Muscle of leg (tissue), 11 donors: ENCODE results near the gene ADIG. TPM values are rescaled to one million over a fixed set of nuclear protein-coding genes. Genes with fewer than 3 reads are reported as not detected.

ENCODE experiments used
- DNase-seq: peaks from one replicate; pipeline ENCODE4 v3.0.0; 2013
- H3K27ac ChIP-seq: one replicate; pipeline ENCODE4 v1.5.1; 2013; ENCODE audit warnings: mild to moderate bottlenecking, low read length, control low read depth
- H3K27me3 ChIP-seq: one replicate; pipeline ENCODE4 v1.6.1; 2013; ENCODE audit warnings: low read length; ENCODE audit not compliant: control insufficient read depth, insufficient read depth
- H3K36me3 ChIP-seq: one replicate; pipeline ENCODE4 v1.6.1; 2013; ENCODE audit warnings: low read length; ENCODE audit not compliant: control insufficient read depth, insufficient read depth
- H3K4me1 ChIP-seq: one replicate; pipeline ENCODE4 v1.6.1; 2013; ENCODE audit warnings: low read length; ENCODE audit not compliant: control insufficient read depth, insufficient read depth
- H3K4me3 ChIP-seq: one replicate; pipeline ENCODE4 v1.5.1; 2013; ENCODE audit warnings: low read length, control low read depth
- H3K9me3 ChIP-seq: replicated peaks from 2 replicates; pipeline ENCODE4 v1.6.1; 2013; ENCODE audit warnings: low read depth, low read length; ENCODE audit not compliant: control insufficient read depth
- WGBS: methylation state at CpG from one replicate; pipeline ENCODE4 v1.1.5; 2013; ENCODE audit warnings: missing lambda C conversion rate; ENCODE audit not compliant: insufficient coverage; 5-methylcytosine and 5-hydroxymethylcytosine counted together
- polyA plus RNA-seq, 8 donors: library from polyadenylated mRNA; unstranded; fragments of 120-200 nt; gene quantifications; one replicate each; pipeline versions ENCODE4 v1.2.1 to v1.2.3, GENCODE V29; 2013; ENCODE audit warnings: inconsistent platforms in 1 of 8, low replicate concordance in 1 of 8; ENCODE audit not compliant: insufficient read length in 8 of 8, insufficient read depth in 1 of 8
- total RNA-seq: library from RNA; stranded (reverse); fragments of 120-200 nt; gene quantifications from one replicate; pipeline ENCODE4 v1.2.4, GENCODE V29; 2013

The ADIG gene
- total and polyA plus RNA-seq, 9 donors: not detected

GRCh38 chr20:38630727-38631126 lies 49.7 kb downstream of the ADIG start:
- no peaks in the 10 kb centered on the region for H3K9me3 ChIP-seq
- no peak overlapping the region for H3K27ac ChIP-seq
- no peaks in the 10 kb centered on the region for H3K4me1 ChIP-seq
- H3K27me3 ChIP-seq: peaks cover 7% of the 10 kb centered on the region
- no peaks in the 10 kb centered on the region for H3K36me3 ChIP-seq
- H3K4me3 ChIP-seq: no peak overlapping the region
- DNase-seq: no peak
- no CpG with 5 or more reads among the region's 6 CpGs for WGBS

- Histone ChIP-seq H3K4me1 (no peaks in the 10 kb centered on the region), H3K27ac (no peak overlapping the region), H3K27me3 (peaks cover 7% of the 10 kb centered on the region), H3K4me3 (no peak overlapping the region), H3K9me3 (no peaks in the 10 kb centered on the region), H3K36me3 (no peaks in the 10 kb centered on the region)
- DNase-seq: no peak
- no CpG with 5 or more reads among the region's 5 CpGs for WGBS
These were observed 50.4 kb downstream of the ADIG start for GRCh38 chr20:38631155-38632022.

GRCh38 chr20:38633577-38634093 lies 52.6 kb downstream of the ADIG start:
- 21% methylated on average over 10 of the region's 13 CpGs for WGBS
- no peaks in the 10 kb centered on the region for H3K9me3 ChIP-seq
- no peaks in the 10 kb centered on the region for H3K36me3 ChIP-seq
- H3K4me3 ChIP-seq: no peak overlapping the region
- H3K4me1 ChIP-seq: no peaks in the 10 kb centered on the region
- peaks cover 7% of the 10 kb centered on the region for H3K27me3 ChIP-seq
- peak; percentile 25 for DNase-seq
- H3K27ac ChIP-seq: no peak overlapping the region

- no peaks in the 10 kb centered on the region for H3K36me3 ChIP-seq
- H3K4me3 ChIP-seq: no peak overlapping the region
- no peaks in the 10 kb centered on the region for H3K4me1 ChIP-seq
- no peak for DNase-seq
- peaks cover 10% of the 10 kb centered on the region for H3K27me3 ChIP-seq
- H3K9me3 ChIP-seq: no peaks in the 10 kb centered on the region
- 25% methylated on average over 1 of the region's 3 CpGs for WGBS
- H3K27ac ChIP-seq: no peak overlapping the region
These were observed 54.8 kb downstream of the ADIG start for GRCh38 chr20:38635721-38636288.

Other genes starting within 250 kb of the ADIG start
- not detected for gene LBP, start 234.7 kb upstream of the ADIG start, total RNA-seq
- gene LBP, start 234.7 kb upstream of the ADIG start, polyA plus RNA-seq: under 1 TPM in 1 of 8 donors, not detected in 7; 0.08 TPM
- 11.4 TPM for gene SNHG17, start 145.9 kb upstream of the ADIG start, total RNA-seq
- 10 to 100 TPM; 18.0 to 35.0 (median 22.7) TPM for gene SNHG17, start 145.9 kb upstream of the ADIG start, polyA plus RNA-seq
- gene RALGAPB, start 108.4 kb upstream of the ADIG start, total RNA-seq: 16.4 TPM
- gene RALGAPB, start 108.4 kb upstream of the ADIG start, polyA plus RNA-seq: 10 to 100 TPM; 16.9 to 23.6 (median 18.2) TPM
- gene ARHGAP40, start 20.6 kb downstream of the ADIG start, total RNA-seq: under 0.01 TPM
- under 1 TPM in 4 of 8 donors, not detected in 4; 0.08 to 0.86 (median 0.21) TPM for gene ARHGAP40, start 20.6 kb downstream of the ADIG start, polyA plus RNA-seq
- not detected for gene SLC32A1, start 143.3 kb downstream of the ADIG start, total RNA-seq
- gene SLC32A1, start 143.3 kb downstream of the ADIG start, polyA plus RNA-seq: under 1 TPM in 2 of 8 donors, not detected in 6; 0.04 to 0.05 TPM
- 6.3 TPM for gene ACTR5, start 167.3 kb downstream of the ADIG start, total RNA-seq
- 1 to 10 TPM; 5.3 to 6.7 (median 6.0) TPM for gene ACTR5, start 167.3 kb downstream of the ADIG start, polyA plus RNA-seq
- 5.5 TPM for gene PPP1R16B, start 224.5 kb downstream of the ADIG start, total RNA-seq
- 1 to 10 TPM; 4.0 to 5.9 (median 4.9) TPM for gene PPP1R16B, start 224.5 kb downstream of the ADIG start, polyA plus RNA-seq